PFSK-1 (cell line): ENCODE data around the gene MLPH.

ENCODE experiments used
- POLR2AphosphoS5 ChIP-seq: IDR thresholded peaks from 2 replicates; pipeline ENCODE4 v1.6.1; 2012; ENCODE audit warnings: low read depth, mild to moderate bottlenecking, control low read depth, low read length, moderate library complexity
- REST ChIP-seq, 2 experiments: IDR thresholded peaks; 2 replicates each; pipeline versions ENCODE4 v1.6.1 to v1.8.0; 2011 to 2012; ENCODE audit warnings: low read depth in 2 of 2, low read length in 2 of 2, control low read depth in 1 of 2, inconsistent platforms in 1 of 2, mild to moderate bottlenecking in 1 of 2, moderate library complexity in 1 of 2; ENCODE audit not compliant: insufficient read depth in 1 of 2

GRCh38 chr2:237495521-237496117 lies 8.6 kb downstream of the MLPH start:
- TF ChIP-seq POLR2AphosphoS5 (no peak), REST (IDR thresholded peaks at IDR 0.05; ENCODE audit: insufficient read depth in 1 of 2, low read depth in 2 of 2, low read length in 2 of 2) (no peak)
